HG02973 (cell line): ENCODE data around the gene ST6GALNAC3.
"Not testable (repeated sequence)": the region's sequence is repeated elsewhere in the genome, so short reads cannot be mapped to it uniquely, and the experiment has no call there.

ENCODE experiments used
- ATAC-seq: cut with Tn5 transposase; IDR thresholded peaks from one replicate; pipeline ENCODE4 v1.9.1; 2021; ENCODE audit warnings: moderate library complexity; ENCODE audit not compliant: unreplicated experiment

The ST6GALNAC3 gene

DNA sequence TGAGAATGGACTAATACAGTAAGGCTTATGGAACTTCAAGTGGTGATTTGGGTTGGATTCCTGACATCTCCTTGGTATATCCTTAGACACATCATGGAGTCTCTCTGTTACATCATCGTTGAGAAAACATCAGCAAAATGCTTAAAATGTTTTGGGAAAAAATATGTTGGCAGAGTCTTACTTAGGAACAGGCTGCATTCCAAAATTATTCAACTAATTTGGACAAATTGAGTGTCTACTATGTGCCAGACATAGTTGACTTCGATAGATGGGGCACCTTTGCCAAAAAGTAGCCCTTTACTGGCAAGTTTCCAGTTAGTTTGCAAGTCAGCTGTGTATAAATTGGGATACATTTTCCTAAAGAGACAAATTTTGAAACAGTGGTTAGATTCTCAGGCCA, 539.3 kb downstream of the ST6GALNAC3 start:
- ATAC-seq = no peak

GRCh38 chr1:76615253-76616035, 540.9 kb downstream of the ST6GALNAC3 start:
- ATAC-seq = no peak

DNA sequence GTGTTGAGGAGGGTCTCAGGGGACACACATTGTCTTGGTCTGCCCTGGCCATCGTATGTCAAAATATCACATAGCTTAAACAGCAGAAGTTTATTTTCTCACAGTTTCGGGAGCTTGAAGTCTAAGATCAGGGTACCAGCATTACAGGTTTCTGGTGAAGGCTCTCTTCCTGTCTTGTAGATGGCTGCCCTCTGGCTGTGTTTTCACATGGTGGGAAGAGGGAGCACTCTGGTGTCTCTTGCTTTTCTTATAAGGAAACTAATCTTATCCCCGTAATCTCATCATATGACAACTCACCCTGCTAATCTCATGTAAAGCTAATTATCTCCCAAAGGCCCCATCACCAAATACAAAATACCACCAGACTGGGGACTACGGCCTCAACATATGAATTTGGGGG, 545.8 kb downstream of the ST6GALNAC3 start:
- no peak for ATAC-seq

GRCh38 chr1:76622774-76623528, 548.4 kb downstream of the ST6GALNAC3 start:
- no peak for ATAC-seq

GRCh38 chr1:76625886-76626678, 551.5 kb downstream of the ST6GALNAC3 start:
- ATAC-seq = no peak

DNA sequence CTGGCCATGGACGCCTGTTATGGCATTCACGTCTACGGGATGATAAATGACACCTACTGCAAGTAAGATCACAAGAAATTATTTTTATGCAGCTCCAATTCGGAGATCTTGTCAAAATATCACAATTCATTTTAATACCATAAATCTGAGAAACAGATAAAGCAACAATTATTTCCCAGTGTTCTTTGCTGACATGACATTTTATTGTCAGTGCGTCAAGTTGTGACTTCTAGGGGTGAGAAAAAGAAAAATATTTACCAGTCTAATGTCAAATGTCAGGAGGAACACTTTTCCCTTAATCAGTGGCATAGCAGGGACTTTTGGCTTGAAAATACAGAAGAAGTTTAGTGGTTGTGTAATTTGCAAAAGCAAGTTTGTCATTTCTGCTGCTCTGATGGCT, 553.0 kb downstream of the ST6GALNAC3 start:
- no peak for ATAC-seq

DNA sequence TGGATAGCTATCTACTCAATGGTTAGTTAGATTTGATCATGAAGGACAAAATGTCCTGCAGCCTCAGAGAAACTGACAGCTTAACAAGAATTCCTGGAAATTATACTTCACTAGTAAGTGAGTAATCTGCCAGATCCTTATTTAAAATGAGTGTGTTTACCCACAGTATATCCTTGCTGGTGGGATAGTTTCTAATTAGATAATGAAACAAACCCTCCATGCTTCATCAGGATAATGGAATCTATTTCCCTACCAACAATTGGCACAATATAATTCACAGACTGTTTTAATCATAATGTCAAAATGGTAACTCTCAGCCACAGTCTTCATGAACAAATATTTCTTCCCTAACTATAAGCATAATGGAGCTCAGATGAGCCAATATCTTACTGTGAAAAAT, 553.4 kb downstream of the ST6GALNAC3 start:
- no peak for ATAC-seq

- ATAC-seq = no peak
Observed at GRCh38 chr1:76632136-76632535, 557.6 kb downstream of the ST6GALNAC3 start.

GRCh38 chr1:76635784-76636183, 561.2 kb downstream of the ST6GALNAC3 start:
- ATAC-seq = no peak

- no peak for ATAC-seq
Observed at GRCh38 chr1:76639181-76639580, 564.6 kb downstream of the ST6GALNAC3 start.

DNA sequence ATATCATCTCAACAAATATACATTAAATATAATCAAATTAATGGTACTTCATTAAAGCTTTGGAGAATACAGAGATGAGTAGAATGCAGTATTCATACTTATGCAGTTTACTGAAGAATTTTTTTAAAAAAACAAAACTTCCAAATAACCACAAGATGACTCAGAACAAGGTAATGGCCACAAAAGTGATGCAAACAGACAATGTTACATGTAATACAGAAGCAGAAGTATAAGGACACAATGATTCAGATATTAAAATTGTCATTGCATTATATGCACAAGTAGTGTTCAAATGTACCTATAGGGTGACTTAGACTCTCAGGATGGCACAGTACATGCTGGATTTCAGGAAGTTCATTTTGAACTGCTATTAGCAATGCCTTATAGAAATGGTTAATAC, 565.5 kb downstream of the ST6GALNAC3 start:
- no peak for ATAC-seq

GRCh38 chr1:76640723-76641122, 566.2 kb downstream of the ST6GALNAC3 start:
- ATAC-seq = no peak

- ATAC-seq = no peak
Observed at GRCh38 chr1:76644139-76644538, 569.6 kb downstream of the ST6GALNAC3 start.

- not testable (repeated sequence) for ATAC-seq
Observed at GRCh38 chr1:76652860-76653259, 578.3 kb downstream of the ST6GALNAC3 start.

DNA sequence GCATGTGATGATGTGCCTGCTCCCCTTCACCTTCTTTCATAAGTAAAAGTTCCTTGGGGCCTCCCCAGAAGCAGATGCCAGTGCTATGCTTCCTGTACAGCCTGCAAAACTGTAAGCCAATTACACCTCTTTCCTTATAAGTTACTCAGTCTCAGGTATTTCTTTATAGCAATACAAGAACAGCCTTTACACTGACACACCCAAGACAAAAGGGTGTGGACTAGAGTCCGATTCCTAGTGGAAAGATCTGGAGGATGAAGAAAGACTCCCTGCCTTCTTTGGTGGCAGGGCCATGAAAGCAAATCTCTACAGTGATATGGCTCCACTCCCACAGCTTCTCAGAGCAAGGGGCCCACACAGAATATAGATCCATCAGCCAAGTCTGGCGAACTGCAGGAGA, 583.1 kb downstream of the ST6GALNAC3 start:
- ATAC-seq = no peak

DNA sequence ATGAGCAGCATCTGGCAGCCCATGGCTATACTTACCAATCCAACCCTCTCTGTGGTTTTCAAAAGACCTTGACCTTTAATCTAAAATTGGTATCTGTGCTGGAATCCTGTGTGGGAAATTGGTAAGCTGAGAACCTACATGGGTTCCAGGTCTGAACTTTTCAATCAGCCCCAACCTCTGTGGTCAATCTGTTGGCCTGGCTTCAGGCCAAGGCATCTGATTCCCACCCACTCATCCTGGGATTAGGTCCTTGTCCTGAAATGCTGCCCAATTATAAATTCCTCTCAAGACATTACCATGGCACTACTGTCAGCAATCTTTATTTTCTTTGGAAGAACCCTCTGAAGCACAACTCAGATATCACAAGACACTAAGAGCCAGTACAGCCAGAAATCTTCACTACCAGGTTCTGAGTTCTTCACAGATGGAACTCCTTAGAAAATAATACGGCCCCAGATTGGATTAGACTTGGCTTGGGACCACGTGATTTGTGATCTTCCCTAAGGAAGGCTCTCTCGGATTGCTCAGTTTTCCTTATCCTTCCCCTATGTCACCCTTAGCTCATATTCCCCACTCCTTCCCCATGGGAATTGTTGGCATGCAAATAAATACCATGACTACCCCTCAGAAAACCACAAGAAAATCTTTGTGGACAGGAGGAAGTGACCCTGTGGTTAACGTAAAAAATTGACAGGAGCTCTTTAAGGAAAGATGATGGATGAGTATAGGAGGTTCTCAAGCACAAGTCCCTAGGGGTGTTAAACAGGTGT, 584.8 kb downstream of the ST6GALNAC3 start:
- ATAC-seq = no peak

DNA sequence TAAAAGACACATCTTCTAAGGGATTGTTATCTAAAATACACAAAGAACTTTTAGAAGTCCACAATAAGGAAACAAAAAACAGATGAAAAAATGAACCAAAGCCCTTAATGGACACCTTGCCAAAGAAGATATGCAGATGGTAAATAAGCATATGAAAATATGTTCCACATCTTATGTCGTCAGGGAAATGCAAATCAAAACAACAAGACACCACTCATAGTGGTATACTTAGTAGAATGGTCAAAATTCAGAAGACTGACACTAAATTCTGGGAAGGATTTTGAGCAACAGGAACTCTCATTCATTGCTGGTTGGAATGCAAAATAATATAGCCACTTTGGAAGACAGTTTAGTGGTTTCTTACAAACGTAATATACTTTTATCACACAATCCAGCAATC, 587.0 kb downstream of the ST6GALNAC3 start:
- ATAC-seq = no peak

DNA sequence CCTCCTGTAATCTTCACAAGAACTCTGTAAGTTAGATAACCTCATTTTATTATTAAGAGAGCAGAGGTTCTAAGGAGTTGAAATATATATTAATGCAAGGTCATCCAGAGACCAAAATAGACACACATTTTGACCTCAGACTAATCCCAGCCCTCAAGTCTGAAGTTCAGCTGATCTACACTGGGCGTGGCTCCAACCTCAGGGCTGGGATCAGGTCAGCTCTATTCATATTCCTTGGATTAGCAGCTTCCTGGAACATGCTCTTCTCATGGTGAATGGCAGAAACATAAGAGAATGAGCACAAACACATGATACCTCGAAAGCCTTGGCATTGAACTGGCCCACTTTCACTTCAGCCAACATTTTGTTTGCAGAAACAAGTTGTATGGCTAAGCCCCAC, 592.0 kb downstream of the ST6GALNAC3 start:
- no peak for ATAC-seq

GRCh38 chr1:76668046-76668445, 593.5 kb downstream of the ST6GALNAC3 start:
- ATAC-seq = peak; percentile 79

GRCh38 chr1:76669131-76669530, 594.6 kb downstream of the ST6GALNAC3 start:
- no peak for ATAC-seq
